HepG2 (cell line): ENCODE results near the gene GALNT10. TPM values are rescaled to one million over a fixed set of nuclear protein-coding genes. Genes with fewer than 3 reads are reported as not detected.

Experiments used
- ATAC-seq: fragments of 200-7000 bp; cut with Tn5 transposase; 3 replicates; pipeline ENCODE4 v1.9.1; 2020; ENCODE audit warnings: mild to moderate bottlenecking, moderate library complexity
- BruUV-seq: library from RNA; stranded (reverse); fragments of 400-500 nt; replicated peaks from 2 replicates; lab custom pipeline; 2021; lab: Mats Ljungman, UMichigan
- CTCF ChIA-PET: fragments of 300-600 bp; formaldehyde crosslinking; extraction: SDS; loops from one replicate; lab custom pipeline; 2021; ENCODE audit warnings: low total read pairs, inconsistent platforms, low intra/inter-chr PET ratio; lab: Yijun Ruan, JAX
- POLR2A ChIA-PET: fragments of 350-600 bp; sonication (Branson Sonifier 250); formaldehyde crosslinking; loops from one replicate; lab custom pipeline; 2020; ENCODE audit warnings: antibody characterized with exemption, inconsistent platforms; lab: Yijun Ruan, JAX
- DNase-seq: peaks from one replicate; pipeline ENCODE4 v3.0.0-alpha.2; 2015; ENCODE audit warnings: low spot score
- FAIRE-seq: peaks from 3 replicates; lab custom pipeline; 2011; peaks lifted over from hg19 to GRCh38; lab: Jason Lieb, UNC
- H2AFZ ChIP-seq: one replicate; pipeline ENCODE4 v1.6.1; 2011; ENCODE audit warnings: low read length, inconsistent platforms
- H3K27ac ChIP-seq: fragments of 300-600 bp; 3 replicates; pipeline ENCODE4 v1.8.0; 2011; ENCODE audit warnings: mixed run types, mild to moderate bottlenecking, mixed read lengths, low read length, inconsistent platforms; ENCODE audit not compliant: insufficient read depth; ENCODE audit errors: extremely low read length
- H3K27me3 ChIP-seq, 2 experiments: fragments of 200-600 bp in 1 of 2; 2 replicates in 1 of 2; 3 replicates in 1 of 2; pipeline versions ENCODE4 v1.6.0 to v1.8.0; 2011; ENCODE audit warnings: low read length in 2 of 2, mild to moderate bottlenecking in 2 of 2, moderate library complexity in 2 of 2, inconsistent platforms in 1 of 2; ENCODE audit not compliant: insufficient read depth in 2 of 2, control insufficient read depth in 1 of 2
- H3K36me3 ChIP-seq, 2 experiments: fragments of 200-600 bp in 1 of 2; replicated peaks in 1 of 2; 2 replicates in 1 of 2; 3 replicates in 1 of 2; pipeline versions ENCODE4 v1.5.1 to v1.8.0; 2011; ENCODE audit warnings: low read length in 2 of 2, inconsistent platforms in 1 of 2; ENCODE audit not compliant: insufficient read depth in 2 of 2, control insufficient read depth in 1 of 2
- H3K4me1 ChIP-seq: 2 replicates; pipeline ENCODE4 v1.5.1; 2012; ENCODE audit warnings: low read length, inconsistent platforms; ENCODE audit not compliant: insufficient read depth
- H3K4me2 ChIP-seq: 2 replicates; pipeline ENCODE4 v1.6.0; 2011; ENCODE audit warnings: low read depth, low read length, inconsistent platforms
- H3K4me3 ChIP-seq, 3 experiments: fragments of 200-600 bp in 1 of 3; sonication (generic), shearing (Covaris generic) in 1 of 3; replicated peaks in 1 of 3; 2 replicates each; pipeline ENCODE4 v1.5.1; 2011 to 2016; ENCODE audit warnings: low read length in 3 of 3, inconsistent platforms in 2 of 3, low read depth in 2 of 3, mild to moderate bottlenecking in 2 of 3, control low read depth in 1 of 3, mixed read lengths in 1 of 3; ENCODE audit not compliant: insufficient read depth in 1 of 3
- H3K79me2 ChIP-seq: one replicate; pipeline ENCODE4 v1.6.1; 2011; ENCODE audit warnings: low read length, inconsistent platforms; ENCODE audit not compliant: insufficient read depth
- H3K9ac ChIP-seq: 2 replicates; pipeline ENCODE4 v1.6.0; 2011; ENCODE audit warnings: mild to moderate bottlenecking, low read depth, low read length, inconsistent platforms; ENCODE audit not compliant: insufficient read depth
- H3K9me3 ChIP-seq: 2 replicates; pipeline ENCODE4 v1.5.1; 2012; ENCODE audit warnings: mild to moderate bottlenecking, low read length
- H4K20me1 ChIP-seq: 2 replicates; pipeline ENCODE4 v1.6.0; 2011; ENCODE audit warnings: inconsistent platforms, mild to moderate bottlenecking, low read length, moderate library complexity; ENCODE audit not compliant: insufficient read depth
- BCL6 ChIP-seq: IDR thresholded peaks from 2 replicates; pipeline ENCODE4 v1.6.1; 2016; ENCODE audit warnings: missing genetic modification reagents, missing compliant biosample characterization
- DPF2 ChIP-seq: sonication (generic); formaldehyde crosslinking; IDR thresholded peaks from 2 replicates; pipeline ENCODE4 v1.4.0; 2020; ENCODE audit warnings: mild to moderate bottlenecking, low read depth, missing genetic modification reagents, borderline replicate concordance
- FOXC1 ChIP-seq: sonication (generic); formaldehyde crosslinking; IDR thresholded peaks from 2 replicates; pipeline ENCODE4 v1.8.0; 2022; ENCODE audit warnings: mild to moderate bottlenecking, missing genetic modification reagents, borderline replicate concordance
- ISX ChIP-seq: sonication (generic); formaldehyde crosslinking; conservative IDR thresholded peaks from 2 replicates; pipeline ENCODE4 v1.5.0; 2020; ENCODE audit warnings: missing genetic modification reagents
- JUNB ChIP-seq: sonication (generic); formaldehyde crosslinking; IDR thresholded peaks from 2 replicates; pipeline ENCODE4 v1.8.0; 2022; ENCODE audit warnings: missing genetic modification reagents, mild to moderate bottlenecking, borderline replicate concordance
- KMT2B ChIP-seq: IDR thresholded peaks from 2 replicates; pipeline ENCODE4 v1.6.1; 2016; ENCODE audit warnings: missing genetic modification reagents, missing compliant biosample characterization
- MED1 ChIP-seq: sonication (generic); formaldehyde crosslinking; IDR thresholded peaks from 2 replicates; pipeline ENCODE4 v1.4.0; 2020; ENCODE audit warnings: missing genetic modification reagents
- MXI1 ChIP-seq: IDR thresholded peaks from 3 replicates; pipeline ENCODE4 v1.6.1; 2012; ENCODE audit warnings: low read depth, low read length, inconsistent platforms, borderline replicate concordance
- NFYB ChIP-seq: sonication (generic); formaldehyde crosslinking; IDR thresholded peaks from 2 replicates; pipeline ENCODE4 v1.4.0; 2020; ENCODE audit warnings: missing genetic modification reagents
- STAG1 ChIP-seq: sonication (generic); formaldehyde crosslinking; IDR thresholded peaks from 2 replicates; pipeline ENCODE4 v1.4.0; 2020; ENCODE audit warnings: missing genetic modification reagents
- ZNF10 ChIP-seq: sonication (generic); formaldehyde crosslinking; IDR thresholded peaks from 2 replicates; pipeline ENCODE4 v1.4.0; 2020; ENCODE audit warnings: mild to moderate bottlenecking, low read depth, missing genetic modification reagents, borderline replicate concordance
- ZNF12 ChIP-seq: sonication (generic); formaldehyde crosslinking; IDR thresholded peaks from 2 replicates; pipeline ENCODE4 v1.5.0; 2020; ENCODE audit warnings: missing genetic modification reagents
- ZNF230 ChIP-seq: sonication (generic); formaldehyde crosslinking; IDR thresholded peaks from 2 replicates; pipeline ENCODE4 v1.4.0; 2020; ENCODE audit warnings: mild to moderate bottlenecking, missing genetic modification reagents
- ZNF446 ChIP-seq: sonication (generic); formaldehyde crosslinking; IDR thresholded peaks from 2 replicates; pipeline ENCODE4 v1.5.0; 2020; ENCODE audit warnings: mild to moderate bottlenecking, missing genetic modification reagents
- ZNF577 ChIP-seq: sonication (generic); formaldehyde crosslinking; IDR thresholded peaks from 2 replicates; pipeline ENCODE4 v1.4.0; 2020; ENCODE audit warnings: mild to moderate bottlenecking, low read depth, missing genetic modification reagents, borderline replicate concordance
- ZNF580 ChIP-seq: IDR thresholded peaks from 2 replicates; pipeline ENCODE4 v1.6.1; 2016; ENCODE audit warnings: low read depth, borderline replicate concordance
- ZNF720 ChIP-seq: sonication (generic); formaldehyde crosslinking; IDR thresholded peaks from 2 replicates; pipeline ENCODE4 v1.4.0; 2020; ENCODE audit warnings: missing genetic modification reagents
- WGBS: methylation state at CpG from one replicate; pipeline ENCODE4 v1.1.6; 2017; ENCODE audit warnings: low lambda C conversion rate; 5-methylcytosine and 5-hydroxymethylcytosine counted together
- in situ Hi-C: cut with HindIII; loops from 2 replicates; pipeline ENCODE4 v1.10.0; 2017; ENCODE audit warnings: low pct_unique_long_range_greater_than_20kb; ENCODE audit not compliant: extremely low pct_ligation_motif_present
- intact Hi-C: fragments of 100-400 bp; cut with micrococcal nuclease; formaldehyde crosslinking; loops from one replicate; pipeline ENCODE4 v1.10.0; 2022; ENCODE audit not compliant: unreplicated experiment
- polyA plus RNA-seq, 8 experiments: library from polyadenylated mRNA; depleted of rRNA in 3 of 8; stranded (reverse) in 7 of 8; unstranded in 1 of 8; fragments of >200 nt; fragmentation: Illumina TruSeq in 4 of 8; extraction: Trizol in 4 of 8; gene quantifications; 2 replicates each; pipeline versions ENCODE4 v1.2.1 to v1.2.3, GENCODE V29; 2011 to 2016; ENCODE audit warnings: low read depth in 4 of 8, missing spikeins in 1 of 8, mixed read lengths in 1 of 8; ENCODE audit not compliant: insufficient read depth in 1 of 8
- total RNA-seq, 5 experiments: library from RNA; depleted of rRNA; stranded (reverse); fragments of >200 nt; fragmentation: Illumina TruSeq; extraction: Trizol; gene quantifications; 2 replicates each; pipeline ENCODE4 v1.2.3, GENCODE V29; 2016; ENCODE audit warnings: low read depth in 1 of 5
- TF ChIP-seq, protein P1 (sequence below): sonication (generic); formaldehyde crosslinking; IDR thresholded peaks from 2 replicates; pipeline ENCODE4 v1.5.1; 2020; ENCODE audit warnings: missing genetic modification reagents, mild to moderate bottlenecking, borderline replicate concordance
- TF ChIP-seq, protein P2 (sequence below): sonication (generic); formaldehyde crosslinking; IDR thresholded peaks from 2 replicates; pipeline ENCODE4 v1.4.0; 2020; ENCODE audit warnings: missing genetic modification reagents

GALNT10 gene
- total and polyA plus RNA-seq, 2 of the 13 experiments (the other 11 are each of a cell fraction or from before 2014, with no cell fraction given), result 8.1 to 11.2 TPM

- no peak overlapping the region for H3K9ac ChIP-seq
- no peak overlapping the region for H3K27ac ChIP-seq
- no peak overlapping the region for H3K4me3 ChIP-seq
- intact Hi-C loops (no loop called here), in situ Hi-C loops (no loop called here)
- no peaks in the 10 kb centered on the region for H3K79me2 ChIP-seq
- peaks cover 33% of the 10 kb centered on the region for H3K4me1 ChIP-seq
- 98% methylated on average over 3 of the region's 3 CpGs for WGBS
- no peak overlapping the region for H2AFZ ChIP-seq
- POLR2A ChIA-PET, result no interaction called here
- H4K20me1 ChIP-seq, result no peaks in the 10 kb centered on the region
- ATAC-seq (no peak), FAIRE-seq (no peak), DNase-seq (no peak)
- H3K36me3 ChIP-seq, result peaks cover 0 to 2% of the 10 kb centered on the region in 2 experiments; a peak in 1 of 5 replicates
- BruUV-seq, result no TSS peak
- no peaks in the 10 kb centered on the region for H3K27me3 ChIP-seq
- TF ChIP-seq ZNF446 (CRISPR knock-in tag) (no peak), ZNF230 (CRISPR knock-in tag) (no peak), NFYB (CRISPR knock-in tag) (no peak), BCL6 (CRISPR knock-in tag) (no peak), ZNF720 (no peak), ISX (no peak), ZNF580 (CRISPR knock-in tag) (no peak), KMT2B (CRISPR knock-in tag) (no peak), ZNF12 (CRISPR knock-in tag) (no peak), DPF2 (CRISPR knock-in tag) (no peak), FOXC1 (CRISPR knock-in tag) (no peak), MED1 (CRISPR knock-in tag) (no peak), JUNB (CRISPR knock-in tag) (no peak), MXI1 (no peak), ZNF577 (no peak), STAG1 (no peak), ZNF10 (CRISPR knock-in tag) (no peak)
- TF ChIP-seq, protein P1, sequence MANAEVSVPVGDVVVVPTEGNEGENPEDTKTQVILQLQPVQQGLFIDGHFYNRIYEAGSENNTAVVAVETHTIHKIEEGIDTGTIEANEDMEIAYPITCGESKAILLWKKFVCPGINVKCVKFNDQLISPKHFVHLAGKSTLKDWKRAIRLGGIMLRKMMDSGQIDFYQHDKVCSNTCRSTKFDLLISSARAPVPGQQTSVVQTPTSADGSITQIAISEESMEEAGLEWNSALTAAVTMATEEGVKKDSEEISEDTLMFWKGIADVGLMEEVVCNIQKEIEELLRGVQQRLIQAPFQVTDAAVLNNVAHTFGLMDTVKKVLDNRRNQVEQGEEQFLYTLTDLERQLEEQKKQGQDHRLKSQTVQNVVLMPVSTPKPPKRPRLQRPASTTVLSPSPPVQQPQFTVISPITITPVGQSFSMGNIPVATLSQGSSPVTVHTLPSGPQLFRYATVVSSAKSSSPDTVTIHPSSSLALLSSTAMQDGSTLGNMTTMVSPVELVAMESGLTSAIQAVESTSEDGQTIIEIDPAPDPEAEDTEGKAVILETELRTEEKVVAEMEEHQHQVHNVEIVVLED (CRISPR knock-in tag), result no peak
- TF ChIP-seq, protein P2, sequence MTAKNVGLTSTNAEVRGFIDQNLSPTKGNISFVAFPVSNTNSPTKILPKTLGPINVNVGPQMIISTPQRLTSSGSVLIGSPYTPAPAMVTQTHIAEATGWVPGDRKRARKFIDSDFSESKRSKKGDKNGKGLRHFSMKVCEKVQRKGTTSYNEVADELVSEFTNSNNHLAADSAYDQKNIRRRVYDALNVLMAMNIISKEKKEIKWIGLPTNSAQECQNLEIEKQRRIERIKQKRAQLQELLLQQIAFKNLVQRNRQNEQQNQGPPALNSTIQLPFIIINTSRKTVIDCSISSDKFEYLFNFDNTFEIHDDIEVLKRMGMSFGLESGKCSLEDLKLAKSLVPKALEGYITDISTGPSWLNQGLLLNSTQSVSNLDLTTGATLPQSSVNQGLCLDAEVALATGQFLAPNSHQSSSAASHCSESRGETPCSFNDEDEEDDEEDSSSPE, result no peak
- H3K4me2 ChIP-seq, result no peak overlapping the region
- no peaks in the 10 kb centered on the region for H3K9me3 ChIP-seq
- CTCF ChIA-PET, result no interaction called here
Measured at GRCh38 chr5:154371687-154372086, 181.2 kb downstream of the GALNT10 start.
